IMR-90 (cell line): ENCODE measurements around the gene DEDD2. TPM values are rescaled to one million over a fixed set of nuclear protein-coding genes. Genes with fewer than 3 reads are reported as not detected.

Experiments
- ATAC-seq: fragments of 200-7000 bp; cut with Tn5 transposase; 2 replicates; pipeline ENCODE4 v1.9.1; 2020; ENCODE audit warnings: low read depth, mild to moderate bottlenecking, moderate library complexity
- BruUV-seq: library from RNA; stranded (reverse); fragments of 400-500 nt; replicated peaks from 2 replicates; lab custom pipeline; 2021; lab: Mats Ljungman, UMichigan
- CTCF ChIA-PET: fragments of 300-600 bp; formaldehyde crosslinking; extraction: SDS; loops from one replicate; lab custom pipeline; 2021; ENCODE audit warnings: antibody characterized with exemption; lab: Yijun Ruan, JAX
- POLR2A ChIA-PET: fragments of 300-600 bp; sonication (Branson Sonifier 250); formaldehyde crosslinking; loops from one replicate; lab custom pipeline; 2022; ENCODE audit warnings: antibody characterized with exemption; ENCODE audit not compliant: unreplicated experiment; lab: Charles Lee
- DNase-seq: peaks from one replicate; pipeline ENCODE4 v3.0.0; 2013
- H2AFZ ChIP-seq: replicated peaks from 2 replicates; pipeline ENCODE3; 2013; ENCODE audit warnings: low read length, mild to moderate bottlenecking; ENCODE audit not compliant: poor library complexity
- H2AK5ac ChIP-seq: 2 replicates; pipeline ENCODE4 v1.6.1; 2013; ENCODE audit warnings: low read depth, low read length, inconsistent platforms
- H2AK9ac ChIP-seq: replicated peaks from 2 replicates; pipeline ENCODE3; 2013; ENCODE audit warnings: mild to moderate bottlenecking, low read depth, low read length, moderate library complexity; ENCODE audit not compliant: poor library complexity
- H2BK120ac ChIP-seq: 2 replicates; pipeline ENCODE4 v1.6.1; 2013; ENCODE audit warnings: low read depth, low read length, inconsistent platforms
- H2BK15ac ChIP-seq: 3 replicates; pipeline ENCODE4 v1.6.1; 2013; ENCODE audit warnings: low read depth, low read length, inconsistent platforms
- H2BK20ac ChIP-seq: 2 replicates; pipeline ENCODE4 v1.6.1; 2013; ENCODE audit warnings: low read depth, mild to moderate bottlenecking, inconsistent platforms, low read length, moderate library complexity
- H2BK5ac ChIP-seq: 2 replicates; pipeline ENCODE4 v1.6.1; 2013; ENCODE audit warnings: mild to moderate bottlenecking, low read depth, low read length, inconsistent platforms; ENCODE audit not compliant: poor library complexity, severe bottlenecking
- H3K14ac ChIP-seq: replicated peaks from 2 replicates; pipeline ENCODE4 v1.6.1; 2013; ENCODE audit warnings: low read depth, low read length, inconsistent platforms
- H3K18ac ChIP-seq: 2 replicates; pipeline ENCODE4 v1.6.1; 2013; ENCODE audit warnings: low read depth, low read length, control low read depth
- H3K23ac ChIP-seq: 2 replicates; pipeline ENCODE4 v1.6.1; 2013; ENCODE audit warnings: low read depth, low read length, inconsistent platforms
- H3K27ac ChIP-seq: 2 replicates; pipeline ENCODE4 v1.5.1; 2013; ENCODE audit warnings: mild to moderate bottlenecking, control low read depth, low read length; ENCODE audit not compliant: insufficient read depth
- H3K27me3 ChIP-seq: 2 replicates; pipeline ENCODE4 v1.6.1; 2013; ENCODE audit warnings: low read length; ENCODE audit not compliant: control insufficient read depth, insufficient read depth
- H3K36me3 ChIP-seq: 2 replicates; pipeline ENCODE4 v1.6.1; 2013; ENCODE audit warnings: low read length, mixed read lengths; ENCODE audit not compliant: control insufficient read depth, insufficient read depth
- H3K4ac ChIP-seq: 2 replicates; pipeline ENCODE4 v1.6.1; 2013; ENCODE audit warnings: low read depth, low read length, inconsistent platforms
- H3K4me1 ChIP-seq: 2 replicates; pipeline ENCODE4 v1.6.1; 2013; ENCODE audit warnings: low read length, mixed read lengths; ENCODE audit not compliant: control insufficient read depth, insufficient read depth
- H3K4me2 ChIP-seq: 2 replicates; pipeline ENCODE4 v1.6.1; 2013; ENCODE audit warnings: low read depth, mild to moderate bottlenecking, control low read depth, low read length, moderate library complexity
- H3K4me3 ChIP-seq: 2 replicates; pipeline ENCODE4 v1.5.1; 2013; ENCODE audit warnings: low read depth, mild to moderate bottlenecking, control low read depth, low read length, moderate library complexity; ENCODE audit not compliant: insufficient read depth
- H3K56ac ChIP-seq: 2 replicates; pipeline ENCODE4 v1.6.1; 2013; ENCODE audit warnings: low read length, inconsistent platforms; ENCODE audit not compliant: insufficient read depth; ENCODE audit errors: extremely low read depth
- H3K79me1 ChIP-seq, 2 experiments: 2 replicates each; pipeline ENCODE4 v1.6.1; 2013; ENCODE audit warnings: low read length in 2 of 2, inconsistent platforms in 1 of 2, low read depth in 1 of 2
- H3K9ac ChIP-seq: 2 replicates; pipeline ENCODE4 v1.6.1; 2013; ENCODE audit warnings: low read depth, low read length, control low read depth
- H3K9me1 ChIP-seq: 2 replicates; pipeline ENCODE4 v1.6.1; 2013; ENCODE audit warnings: low read length, inconsistent platforms; ENCODE audit not compliant: insufficient read depth
- H3K9me3 ChIP-seq: 2 replicates; pipeline ENCODE4 v1.6.1; 2013; ENCODE audit warnings: low read length; ENCODE audit not compliant: control insufficient read depth, insufficient read depth
- H4K20me1 ChIP-seq: 2 replicates; pipeline ENCODE4 v1.6.1; 2013; ENCODE audit warnings: low read length, inconsistent platforms; ENCODE audit not compliant: insufficient read depth
- H4K5ac ChIP-seq: 2 replicates; pipeline ENCODE4 v1.6.1; 2013; ENCODE audit warnings: mild to moderate bottlenecking, low read depth, low read length, control low read depth
- H4K8ac ChIP-seq, 2 experiments: 2 replicates each; pipeline ENCODE4 v1.6.1; 2013; ENCODE audit warnings: low read depth in 2 of 2, low read length in 2 of 2, control low read depth in 1 of 2, inconsistent platforms in 1 of 2
- H4K91ac ChIP-seq: 2 replicates; pipeline ENCODE4 v1.6.1; 2013; ENCODE audit warnings: low read depth, low read length, inconsistent platforms; ENCODE audit not compliant: insufficient read depth
- CHD1 ChIP-seq: IDR thresholded peaks from 2 replicates; pipeline ENCODE4 v1.6.1; 2012; ENCODE audit warnings: low read depth, low read length, improper control_type of control experiment
- CTCF ChIP-seq: conservative IDR thresholded peaks from 2 replicates; pipeline ENCODE4 v1.5.1; 2012; ENCODE audit warnings: mild to moderate bottlenecking, low read depth, low read length, improper control_type of control experiment
- MAZ ChIP-seq: IDR thresholded peaks from 2 replicates; pipeline ENCODE4 v1.6.1; 2012; ENCODE audit warnings: low read depth, mild to moderate bottlenecking, low read length, improper control_type of control experiment, moderate library complexity, borderline replicate concordance
- MXI1 ChIP-seq: IDR thresholded peaks from 2 replicates; pipeline ENCODE4 v1.6.1; 2012; ENCODE audit warnings: low read depth, mild to moderate bottlenecking, low read length, moderate library complexity, borderline replicate concordance
- RAD21 ChIP-seq: IDR thresholded peaks from 2 replicates; pipeline ENCODE4 v1.6.1; 2012; ENCODE audit warnings: low read length, improper control_type of control experiment
- RCOR1 ChIP-seq: IDR thresholded peaks from 2 replicates; pipeline ENCODE4 v1.6.1; 2012; ENCODE audit warnings: mild to moderate bottlenecking, low read length, improper control_type of control experiment; ENCODE audit not compliant: insufficient replicate concordance
- RFX5 ChIP-seq: IDR thresholded peaks from 2 replicates; pipeline ENCODE4 v1.8.0; 2012; ENCODE audit warnings: low read depth, mild to moderate bottlenecking, low read length, moderate library complexity
- SMC3 ChIP-seq: fragments of 150-350 bp; IDR thresholded peaks from 2 replicates; pipeline ENCODE4 v1.6.1; 2016; ENCODE audit warnings: low read depth, mild to moderate bottlenecking, antibody characterized with exemption, low read length, moderate library complexity
- WGBS, 2 experiments: methylation state at CpG; one replicate each; pipeline versions ENCODE4 v1.1.5 to v1.1.7; 2013; ENCODE audit warnings: missing lambda C conversion rate in 2 of 2; ENCODE audit not compliant: insufficient read length in 1 of 2; ENCODE audit errors: extremely low coverage in 2 of 2; 5-methylcytosine and 5-hydroxymethylcytosine counted together
- dilution Hi-C: fragments of 300-500 bp; cut with HindIII; formaldehyde crosslinking; loops from one replicate; pipeline ENCODE4 v1.14.3; 2018; ENCODE audit warnings: low sequenced_read_pairs; ENCODE audit not compliant: unreplicated experiment
- in situ Hi-C: fragments of 300-500 bp; cut with MboI; formaldehyde crosslinking; loops from 3 replicates; pipeline ENCODE4 v1.14.3; 2019; ENCODE audit warnings: low sequenced_read_pairs, inconsistent platforms, mixed read lengths
- intact Hi-C: fragments of 100-400 bp; cut with micrococcal nuclease; formaldehyde crosslinking; loops from 2 replicates; pipeline ENCODE4 v1.10.0; 2022
- polyA plus RNA-seq, 3 experiments: library from polyadenylated mRNA; depleted of rRNA; stranded (reverse); fragments of >200 nt; gene quantifications; 2 replicates each; pipeline ENCODE4 v1.2.3, GENCODE V29; 2012; ENCODE audit warnings: low replicate concordance in 1 of 3
- total RNA-seq: library from RNA; depleted of rRNA; stranded (reverse); fragments of >200 nt; gene quantifications from 2 replicates; pipeline ENCODE4 v1.2.3, GENCODE V29; 2012
- TF ChIP-seq, protein P1 (sequence below): fragments of 150-350 bp; IDR thresholded peaks from 2 replicates; pipeline ENCODE4 v1.6.1; 2017; ENCODE audit warnings: mild to moderate bottlenecking, antibody characterized with exemption, low read length, low read depth

Gene DEDD2
- total and polyA plus RNA-seq, 2 of the 4 experiments (the other 2 are of a cell fraction) = 8.2 to 21.0 TPM

GRCh38 chr19:42174958-42175734 is 42.3 kb downstream of the DEDD2 start:
- POLR2A ChIA-PET = no interaction called here
- H3K18ac ChIP-seq = no peak overlapping the region

More at GRCh38 chr19:42174958-42175734, 42.3 kb downstream of the DEDD2 start:
- no peak overlapping the region for H4K8ac ChIP-seq
- H3K23ac ChIP-seq = peak overlapping the region; percentile 56; the same call in 1 of the 2 replicates
- no peak overlapping the region for H3K9ac ChIP-seq
- CTCF ChIA-PET = interaction anchor here (0.7 kb wide), 1 partner anchor 29 kb away, joined by 4 read pairs; no protein-coding TSS in a partner anchor
- H2AK5ac ChIP-seq = no peak overlapping the region
- no peak overlapping the region for H2BK5ac ChIP-seq
- in situ Hi-C loops = no loop called here
- H3K4me3 ChIP-seq = no peak overlapping the region
- peaks cover 84% of the 10 kb centered on the region for H3K27me3 ChIP-seq
- H3K9me3 ChIP-seq = no peaks in the 10 kb centered on the region
- TF ChIP-seq, protein P1, sequence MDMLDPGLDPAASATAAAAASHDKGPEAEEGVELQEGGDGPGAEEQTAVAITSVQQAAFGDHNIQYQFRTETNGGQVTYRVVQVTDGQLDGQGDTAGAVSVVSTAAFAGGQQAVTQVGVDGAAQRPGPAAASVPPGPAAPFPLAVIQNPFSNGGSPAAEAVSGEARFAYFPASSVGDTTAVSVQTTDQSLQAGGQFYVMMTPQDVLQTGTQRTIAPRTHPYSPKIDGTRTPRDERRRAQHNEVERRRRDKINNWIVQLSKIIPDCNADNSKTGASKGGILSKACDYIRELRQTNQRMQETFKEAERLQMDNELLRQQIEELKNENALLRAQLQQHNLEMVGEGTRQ = no peak
- TF ChIP-seq CHD1 (no peak), RFX5 (no peak), MAZ (no peak), RAD21 (no peak), SMC3 (no peak), CTCF (no peak), MXI1 (no peak), RCOR1 (no peak)
- no peak overlapping the region for H2BK120ac ChIP-seq
- H4K20me1 ChIP-seq = 0 out of 2 replicates have a peak, but pooled peaks cover 6% of the 10 kb centered on the region
- no TSS peak for BruUV-seq
- no peak overlapping the region for H4K5ac ChIP-seq
- no peak overlapping the region for H3K56ac ChIP-seq
- peak overlapping the region; percentile 99; the same call in 1 of the 2 replicates for H3K4me2 ChIP-seq
- no peaks in the 10 kb centered on the region for H3K79me1 ChIP-seq
- no peak overlapping the region for H2BK15ac ChIP-seq
- ATAC-seq (no peak), DNase-seq (no peak)
- H3K4ac ChIP-seq = no peak overlapping the region
- no peaks in the 10 kb centered on the region for H3K36me3 ChIP-seq
- peak overlapping the region; percentile 14 for H2AFZ ChIP-seq
- no peak overlapping the region for H2AK9ac ChIP-seq
- no peak overlapping the region for H2BK20ac ChIP-seq
- H3K27ac ChIP-seq = no peak overlapping the region
- peaks cover 2% of the 10 kb centered on the region; the same call in 1 of the 2 replicates for H3K4me1 ChIP-seq
- dilution Hi-C loops = no loop called here
- H4K91ac ChIP-seq = no peak overlapping the region
- WGBS, 2 experiments = 33 to 90% methylated on average over 1 to 5 of the region's 6 CpGs
- intact Hi-C loops = no loop called here
- H3K9me1 ChIP-seq = no peaks in the 10 kb centered on the region
- no peak overlapping the region for H3K14ac ChIP-seq
